ENCODE results near the gene RCSD1. TPM values are rescaled to one million over a fixed set of nuclear protein-coding genes. Genes with fewer than 3 reads are reported as not detected.

RCSD1 gene
- total RNA-seq, 2 donors from 2014 or later, result 4.7 to 5.7 TPM

DNA sequence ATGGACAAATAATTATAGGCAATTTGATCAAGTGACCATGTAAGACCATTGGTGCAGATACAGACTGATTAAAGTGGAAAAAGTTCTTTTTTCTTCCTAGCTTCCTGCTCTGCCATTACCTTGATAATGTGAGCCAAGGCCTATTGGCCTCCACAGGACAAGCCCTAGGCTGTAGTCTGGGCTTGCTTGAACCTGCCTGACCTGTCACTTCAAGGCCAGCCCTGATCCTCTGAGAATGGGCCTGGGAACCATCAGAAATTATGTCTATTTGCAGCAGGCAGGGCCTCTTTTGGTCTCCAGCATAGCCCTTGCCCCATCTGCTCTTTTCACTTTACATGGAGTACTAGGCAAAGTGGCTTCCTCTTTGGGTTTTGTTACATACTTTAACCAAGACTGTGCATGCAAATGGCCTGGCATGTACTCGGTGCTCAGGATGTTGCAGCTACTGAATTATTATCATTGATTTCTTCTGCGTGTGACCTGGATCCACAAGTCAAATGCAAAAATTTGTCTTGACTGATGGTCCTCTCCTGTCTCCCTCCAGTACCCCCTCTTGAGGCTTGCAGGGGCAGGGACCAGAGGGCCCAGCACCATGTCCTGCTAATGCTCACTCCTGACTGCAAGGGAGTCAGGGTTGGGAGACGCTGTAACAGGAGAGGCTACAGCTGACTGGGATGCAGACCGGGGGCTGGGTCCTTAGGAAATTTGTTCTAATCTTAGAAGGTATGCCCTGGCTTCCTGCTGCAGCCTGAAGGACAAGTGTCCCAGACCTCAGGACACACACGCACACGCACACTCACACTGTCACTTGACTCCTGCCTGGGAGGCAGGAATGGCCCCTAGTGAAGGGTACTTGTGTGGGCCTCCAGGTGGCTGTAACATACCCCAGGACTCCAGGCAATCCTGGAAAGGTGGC is 39.4 kb downstream of the RCSD1 start:
- H3K36me3 ChIP-seq, result no peaks in the 10 kb centered on the region
- no peaks in the 10 kb centered on the region for H3K4me1 ChIP-seq
- H3K4me3 ChIP-seq, result no peak overlapping the region
- H3K9ac ChIP-seq (ENCODE audit: low read depth in 2 of 2, low read length in 2 of 2), result no peak overlapping the region
- TF ChIP-seq, protein P1, sequence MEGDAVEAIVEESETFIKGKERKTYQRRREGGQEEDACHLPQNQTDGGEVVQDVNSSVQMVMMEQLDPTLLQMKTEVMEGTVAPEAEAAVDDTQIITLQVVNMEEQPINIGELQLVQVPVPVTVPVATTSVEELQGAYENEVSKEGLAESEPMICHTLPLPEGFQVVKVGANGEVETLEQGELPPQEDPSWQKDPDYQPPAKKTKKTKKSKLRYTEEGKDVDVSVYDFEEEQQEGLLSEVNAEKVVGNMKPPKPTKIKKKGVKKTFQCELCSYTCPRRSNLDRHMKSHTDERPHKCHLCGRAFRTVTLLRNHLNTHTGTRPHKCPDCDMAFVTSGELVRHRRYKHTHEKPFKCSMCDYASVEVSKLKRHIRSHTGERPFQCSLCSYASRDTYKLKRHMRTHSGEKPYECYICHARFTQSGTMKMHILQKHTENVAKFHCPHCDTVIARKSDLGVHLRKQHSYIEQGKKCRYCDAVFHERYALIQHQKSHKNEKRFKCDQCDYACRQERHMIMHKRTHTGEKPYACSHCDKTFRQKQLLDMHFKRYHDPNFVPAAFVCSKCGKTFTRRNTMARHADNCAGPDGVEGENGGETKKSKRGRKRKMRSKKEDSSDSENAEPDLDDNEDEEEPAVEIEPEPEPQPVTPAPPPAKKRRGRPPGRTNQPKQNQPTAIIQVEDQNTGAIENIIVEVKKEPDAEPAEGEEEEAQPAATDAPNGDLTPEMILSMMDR (IDR thresholded peaks at IDR 0.05), result no peak
- no peaks in the 10 kb centered on the region for H3K9me3 ChIP-seq
- intact Hi-C loops (cut with DNase I), result no loop called here
- H3K27ac ChIP-seq, result no peak overlapping the region
- no peak for DNase-seq
- no peaks in the 10 kb centered on the region for H3K27me3 ChIP-seq

DNA sequence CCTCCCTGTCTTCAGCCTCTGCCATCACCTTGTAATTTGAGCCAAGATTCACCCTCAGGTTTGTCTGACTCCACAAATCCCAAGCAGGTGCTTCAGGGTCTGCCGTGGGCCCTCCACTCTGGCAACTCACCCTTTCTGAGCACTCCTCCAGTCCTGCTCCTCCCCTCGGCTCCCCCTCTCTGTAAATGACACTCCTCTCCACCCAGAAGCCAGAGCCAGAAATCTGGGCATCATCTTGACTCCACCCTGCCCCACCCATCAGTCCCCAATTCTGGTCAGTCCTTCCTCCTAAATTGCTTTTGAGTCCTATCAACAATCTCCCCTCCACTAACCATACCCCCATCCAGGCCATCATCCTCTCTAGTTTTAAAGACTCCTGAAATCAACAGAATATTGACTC is 40.5 kb downstream of the RCSD1 start:
- no peak for DNase-seq
- H3K4me1 ChIP-seq, result no peaks in the 10 kb centered on the region
- H3K36me3 ChIP-seq, result no peaks in the 10 kb centered on the region
- H3K9me3 ChIP-seq, result no peaks in the 10 kb centered on the region
- TF ChIP-seq, protein P1 (IDR thresholded peaks at IDR 0.05), result no peak
- intact Hi-C loops (cut with DNase I), result no loop called here
- no peak overlapping the region for H3K27ac ChIP-seq
- H3K4me3 ChIP-seq, result no peak overlapping the region
- H3K9ac ChIP-seq (ENCODE audit: low read depth in 2 of 2, low read length in 2 of 2), result no peak overlapping the region
- H3K27me3 ChIP-seq, result no peaks in the 10 kb centered on the region

DNA sequence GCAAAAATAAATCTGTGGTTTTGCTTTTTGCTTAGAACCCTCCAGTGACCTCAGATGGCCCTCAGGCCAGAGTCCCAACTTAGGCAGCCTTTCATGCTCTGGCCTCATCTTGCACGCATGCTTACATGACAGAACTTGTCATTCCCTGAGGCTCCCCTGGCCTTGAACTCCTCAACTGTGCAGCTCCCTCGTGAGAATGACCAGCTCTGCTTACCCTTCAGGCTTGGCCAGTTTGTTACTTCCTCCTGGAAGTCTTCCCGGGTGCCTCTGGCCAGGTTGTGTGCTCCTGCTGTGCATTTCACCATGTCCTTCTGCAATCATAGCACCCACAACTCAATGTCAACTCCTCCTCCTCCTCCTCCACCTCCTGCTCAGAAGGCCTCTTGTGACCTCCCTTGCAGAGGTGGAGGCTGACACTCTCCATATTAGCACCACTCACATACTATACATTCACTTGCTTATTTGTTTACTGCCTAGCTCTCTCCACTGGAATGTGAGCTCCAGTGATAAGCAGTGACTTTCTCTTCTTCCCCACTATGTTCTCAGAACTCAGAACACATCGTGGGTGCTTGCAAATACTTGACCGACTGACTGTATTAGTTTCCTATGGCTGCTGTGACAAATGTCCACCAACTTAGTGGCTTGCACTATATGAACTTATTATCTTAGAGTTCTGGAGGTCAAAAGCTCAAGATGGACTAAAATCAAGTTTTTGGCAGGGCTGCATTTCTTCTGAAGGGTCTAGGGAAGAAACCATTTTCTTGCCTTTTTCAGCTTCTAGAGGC is 41.9 kb downstream of the RCSD1 start:
- no peak overlapping the region for H3K27ac ChIP-seq
- no peak overlapping the region for H3K9ac ChIP-seq (ENCODE audit: low read depth in 2 of 2, low read length in 2 of 2)
- no peaks in the 10 kb centered on the region for H3K4me1 ChIP-seq
- intact Hi-C loops (cut with DNase I), result no loop called here
- H3K9me3 ChIP-seq, result no peaks in the 10 kb centered on the region
- H3K36me3 ChIP-seq, result no peaks in the 10 kb centered on the region
- H3K4me3 ChIP-seq, result no peak overlapping the region
- H3K27me3 ChIP-seq, result no peaks in the 10 kb centered on the region
- TF ChIP-seq, protein P1 (IDR thresholded peaks at IDR 0.05), result no peak
- no peak for DNase-seq

DNA sequence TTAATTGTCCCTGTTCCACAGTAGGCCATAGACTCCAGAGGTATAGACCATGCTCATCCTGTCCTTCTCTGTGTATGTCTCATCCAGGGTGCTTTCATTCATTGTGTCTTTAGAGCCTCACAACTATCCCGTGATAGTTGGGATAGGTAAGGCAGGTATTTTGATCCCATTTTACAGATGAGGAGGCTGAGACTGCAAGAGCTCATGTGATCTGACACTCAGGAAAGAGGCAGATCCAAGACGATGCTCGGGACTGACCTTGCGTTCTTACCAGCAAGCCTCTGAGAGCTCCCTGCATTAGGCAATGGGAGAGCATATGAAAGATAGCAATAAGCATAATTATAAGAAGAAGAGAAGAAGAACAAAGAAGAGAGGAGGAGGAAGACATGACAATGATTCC is 42.8 kb downstream of the RCSD1 start:
- no peak overlapping the region for H3K4me3 ChIP-seq
- TF ChIP-seq, protein P1 (IDR thresholded peaks at IDR 0.05), result no peak
- H3K27me3 ChIP-seq, result no peaks in the 10 kb centered on the region
- H3K4me1 ChIP-seq, result no peaks in the 10 kb centered on the region
- no peak overlapping the region for H3K9ac ChIP-seq (ENCODE audit: low read depth in 2 of 2, low read length in 2 of 2)
- no peaks in the 10 kb centered on the region for H3K9me3 ChIP-seq
- no peak overlapping the region for H3K27ac ChIP-seq
- no peaks in the 10 kb centered on the region for H3K36me3 ChIP-seq
- DNase-seq, result no peak
- intact Hi-C loops (cut with DNase I), result no loop called here

DNA sequence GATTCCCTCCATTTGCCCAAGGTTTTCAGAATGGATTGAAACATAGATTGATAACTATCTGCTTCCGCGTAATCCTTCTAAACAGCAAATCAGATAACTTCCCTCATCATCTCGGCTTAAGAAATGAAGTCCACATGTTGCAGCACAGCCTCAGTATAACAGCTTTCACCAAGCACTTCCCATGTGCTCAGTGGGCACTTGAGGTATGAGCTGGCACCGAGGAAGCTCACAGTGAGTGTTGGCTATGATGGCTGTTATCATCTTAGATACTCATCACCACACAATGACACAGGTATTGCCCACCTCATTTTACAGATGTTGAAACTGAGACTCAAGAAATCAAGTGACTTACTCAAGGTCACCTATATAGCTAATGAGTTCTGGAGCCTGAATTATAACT is 43.2 kb downstream of the RCSD1 start:
- no peak overlapping the region for H3K27ac ChIP-seq
- intact Hi-C loops (cut with DNase I), result no loop called here
- H3K27me3 ChIP-seq, result no peaks in the 10 kb centered on the region
- H3K4me1 ChIP-seq, result no peaks in the 10 kb centered on the region
- TF ChIP-seq, protein P1 (IDR thresholded peaks at IDR 0.05), result no peak
- no peaks in the 10 kb centered on the region for H3K9me3 ChIP-seq
- no peak for DNase-seq
- H3K36me3 ChIP-seq, result no peaks in the 10 kb centered on the region
- H3K9ac ChIP-seq (ENCODE audit: low read depth in 2 of 2, low read length in 2 of 2), result no peak overlapping the region
- H3K4me3 ChIP-seq, result no peak overlapping the region

All from colonic mucosa (tissue), 4 donors.